BLaER1 treated with 17β-estradiol and CSF1 and Interleukin-3, amounts not matched to agents 10 nM and 100 nM (cell line): ENCODE measurements around the gene CYTH3.
"Not testable (repeated sequence)": the region's sequence is repeated elsewhere in the genome, so short reads cannot be mapped to it uniquely, and the experiment has no call there.

Experiments
- H3K27ac ChIP-seq, 11 experiments: shearing (Covaris generic); formaldehyde crosslinking; 2 replicates each; pipeline ENCODE4 v1.8.1; 2022
- H3K27me3 ChIP-seq, 11 experiments: shearing (Covaris generic); formaldehyde crosslinking; 2 replicates each; pipeline ENCODE4 v1.8.1; 2022
- H3K36me3 ChIP-seq, 11 experiments: shearing (Covaris generic); formaldehyde crosslinking; 2 replicates each; pipeline ENCODE4 v1.8.1; 2022
- H3K4me1 ChIP-seq, 10 experiments: shearing (Covaris generic); formaldehyde crosslinking; 2 replicates each; pipeline ENCODE4 v1.8.1; 2022
- H3K4me2 ChIP-seq, 11 experiments: shearing (Covaris generic); formaldehyde crosslinking; 2 replicates each; pipeline ENCODE4 v1.8.1; 2022
- H3K4me3 ChIP-seq, 10 experiments: shearing (Covaris generic); formaldehyde crosslinking; 2 replicates each; pipeline ENCODE4 v1.8.1; 2022
- H3K9ac ChIP-seq, 11 experiments: shearing (Covaris generic); formaldehyde crosslinking; 2 replicates each; pipeline ENCODE4 v1.8.1; 2022
- H3K9me3 ChIP-seq, 11 experiments: shearing (Covaris generic); formaldehyde crosslinking; replicated peaks in 1 of 11; 2 replicates each; pipeline ENCODE4 v1.8.1; 2022
- H4K20me1 ChIP-seq, 11 experiments: shearing (Covaris generic); formaldehyde crosslinking; 2 replicates each; pipeline ENCODE4 v1.8.1; 2022
- Cebpa-rat ChIP-seq, 11 experiments: shearing (Covaris generic); IDR thresholded peaks; 2 replicates each; pipeline ENCODE4 v1.8.1; 2022

Gene CYTH3

GRCh38 chr7:6235029-6235871 is 37.2 kb downstream of the CYTH3 start:
- no peak overlapping the region; a peak in 2 of 22 replicates for H3K27ac ChIP-seq
- H4K20me1 ChIP-seq: peaks cover 0 to 79% (median 14%) of the 10 kb centered on the region in 11 experiments; a peak in 10 of 22 replicates
- no peak overlapping the region for H3K4me3 ChIP-seq
- no peak overlapping the region for H3K9ac ChIP-seq
- TF ChIP-seq Cebpa-rat (IDR thresholded peaks at IDR 0.05): no peak
- H3K4me2 ChIP-seq: peak overlapping the region in 7 of 11 experiments; percentile 24 to 87 (median 50); a peak in 7 of 22 replicates
- no peaks in the 10 kb centered on the region for H3K27me3 ChIP-seq
- H3K4me1 ChIP-seq: peaks cover 15 to 56% (median 39%) of the 10 kb centered on the region in 10 experiments
- no peaks in the 10 kb centered on the region for H3K9me3 ChIP-seq
- H3K36me3 ChIP-seq: no peaks in the 10 kb centered on the region; a peak in 1 of 22 replicates

GRCh38 chr7:6234384-6234783 is 38.0 kb downstream of the CYTH3 start:
- no peak for TF ChIP-seq Cebpa-rat (IDR thresholded peaks at IDR 0.05)
- Histone ChIP-seq H3K27me3 (no peaks in the 10 kb centered on the region), H3K4me1 (peaks cover 22 to 65% (median 44%) of the 10 kb centered on the region in 10 experiments), H3K4me3 (no peak overlapping the region), H3K4me2 (peak overlapping the region; percentile 24 to 93 (median 52); a peak in 21 of 22 replicates), H3K27ac (peak overlapping the region in 1 of 11 experiments; percentile 41; a peak in 2 of 22 replicates), H3K9ac (no peak overlapping the region), H4K20me1 (peaks cover 0 to 88% (median 18%) of the 10 kb centered on the region in 11 experiments; a peak in 10 of 22 replicates), H3K9me3 (no peaks in the 10 kb centered on the region), H3K36me3 (no peaks in the 10 kb centered on the region; a peak in 1 of 22 replicates)

- Histone ChIP-seq H3K4me3 (peak overlapping the region in 3 of 10 experiments; percentile 2 to 46 (median 27); a peak in 3 of 20 replicates), H3K4me1 (peaks cover 37 to 83% (median 62%) of the 10 kb centered on the region in 10 experiments), H3K27me3 (no peaks in the 10 kb centered on the region), H3K36me3 (no peaks in the 10 kb centered on the region; a peak in 1 of 22 replicates), H4K20me1 (peaks cover 0 to 91% (median 31%) of the 10 kb centered on the region in 11 experiments; a peak in 11 of 22 replicates), H3K4me2 (peak overlapping the region in 10 of 11 experiments; percentile 11 to 93 (median 72); a peak in 17 of 22 replicates), H3K9ac (peak overlapping the region in 3 of 11 experiments; percentile 31 to 40 (median 35); a peak in 5 of 22 replicates), H3K9me3 (no peaks in the 10 kb centered on the region), H3K27ac (peak overlapping the region in 6 of 11 experiments; percentile 19 to 67 (median 43); a peak in 11 of 22 replicates)
- TF ChIP-seq Cebpa-rat (IDR thresholded peaks at IDR 0.05): peak in 2 of 11 experiments; percentile 15 to 24; a peak in 2 of 22 replicates
Observed at GRCh38 chr7:6232534-6232933, 39.9 kb downstream of the CYTH3 start.

- H4K20me1 ChIP-seq: peaks cover 0 to 87% (median 31%) of the 10 kb centered on the region in 11 experiments; a peak in 11 of 22 replicates
- no peaks in the 10 kb centered on the region for H3K27me3 ChIP-seq
- H3K9me3 ChIP-seq: no peaks in the 10 kb centered on the region
- H3K4me2 ChIP-seq: peak overlapping the region in 9 of 11 experiments; percentile 26 to 93 (median 76); a peak in 15 of 22 replicates
- H3K27ac ChIP-seq: peak overlapping the region in 5 of 11 experiments; percentile 19 to 67 (median 53); a peak in 9 of 22 replicates
- no peak for TF ChIP-seq Cebpa-rat (IDR thresholded peaks at IDR 0.05)
- peak overlapping the region in 2 of 11 experiments; percentile 20 to 31; a peak in 3 of 22 replicates for H3K9ac ChIP-seq
- no peaks in the 10 kb centered on the region; a peak in 1 of 22 replicates for H3K36me3 ChIP-seq
- H3K4me3 ChIP-seq: peak overlapping the region in 3 of 10 experiments; percentile 2 to 46 (median 27); a peak in 3 of 20 replicates
- peaks cover 37 to 87% (median 64%) of the 10 kb centered on the region in 10 experiments for H3K4me1 ChIP-seq
Observed at GRCh38 chr7:6232116-6232515, 40.3 kb downstream of the CYTH3 start.

GRCh38 chr7:6231184-6231583 is 41.2 kb downstream of the CYTH3 start:
- Histone ChIP-seq H3K9me3 (no peaks in the 10 kb centered on the region), H3K4me3 (no peak overlapping the region), H3K4me2 (peak overlapping the region in 5 of 11 experiments; percentile 3 to 93 (median 85); a peak in 8 of 22 replicates), H3K9ac (no peak overlapping the region), H4K20me1 (peaks cover 0 to 77% (median 31%) of the 10 kb centered on the region in 11 experiments; a peak in 11 of 22 replicates), H3K27me3 (no peaks in the 10 kb centered on the region), H3K4me1 (peaks cover 37 to 94% (median 66%) of the 10 kb centered on the region in 10 experiments), H3K36me3 (no peaks in the 10 kb centered on the region), H3K27ac (peak overlapping the region in 2 of 11 experiments; percentile 3 to 64; a peak in 2 of 22 replicates)
- no peak for TF ChIP-seq Cebpa-rat (IDR thresholded peaks at IDR 0.05)

- H3K36me3 ChIP-seq, H3K9me3 ChIP-seq, H3K27me3 ChIP-seq, H3K4me3 ChIP-seq: not testable (repeated sequence)
- H3K9ac ChIP-seq: peak overlapping the region in 1 of 11 experiments; percentile 21; a peak in 1 of 22 replicates
- H4K20me1 ChIP-seq: peaks cover 0 to 59% (median 31%) of the 10 kb centered on the region in 11 experiments; a peak in 11 of 22 replicates
- peak overlapping the region; percentile 56 to 82 (median 67); a peak in 20 of 22 replicates for H3K4me2 ChIP-seq
- peak overlapping the region in 1 of 11 experiments; percentile 53; a peak in 2 of 22 replicates for H3K27ac ChIP-seq
- peaks cover 28 to 88% (median 64%) of the 10 kb centered on the region in 10 experiments for H3K4me1 ChIP-seq
Observed at GRCh38 chr7:6229284-6229683, 43.1 kb downstream of the CYTH3 start.

GRCh38 chr7:6228361-6229229 is 43.8 kb downstream of the CYTH3 start:
- Histone ChIP-seq H3K9ac (peak overlapping the region in 6 of 11 experiments; percentile 4 to 38 (median 28); a peak in 8 of 22 replicates), H3K27ac (peak overlapping the region in 8 of 11 experiments; percentile 4 to 53 (median 26); a peak in 13 of 22 replicates), H3K36me3 (no peaks in the 10 kb centered on the region), H3K4me2 (peak overlapping the region; percentile 56 to 82 (median 67)), H3K27me3 (no peaks in the 10 kb centered on the region), H4K20me1 (peaks cover 0 to 53% (median 30%) of the 10 kb centered on the region in 11 experiments; a peak in 11 of 22 replicates), H3K4me1 (peaks cover 23 to 81% (median 57%) of the 10 kb centered on the region in 10 experiments), H3K9me3 (peaks cover 0 to 9% (median 7%) of the 10 kb centered on the region in 11 experiments; a peak in 11 of 22 replicates), H3K4me3 (no peak overlapping the region)
- TF ChIP-seq Cebpa-rat (IDR thresholded peaks at IDR 0.05): no peak
